ENCODE results near the gene SLC13A3. TPM values are rescaled to one million over a fixed set of nuclear protein-coding genes. Genes with fewer than 3 reads are reported as not detected.

The SLC13A3 gene
- total RNA-seq, 4 donors from 2014 or later, result 1.2 to 3.5 (median 1.9) TPM

DNA sequence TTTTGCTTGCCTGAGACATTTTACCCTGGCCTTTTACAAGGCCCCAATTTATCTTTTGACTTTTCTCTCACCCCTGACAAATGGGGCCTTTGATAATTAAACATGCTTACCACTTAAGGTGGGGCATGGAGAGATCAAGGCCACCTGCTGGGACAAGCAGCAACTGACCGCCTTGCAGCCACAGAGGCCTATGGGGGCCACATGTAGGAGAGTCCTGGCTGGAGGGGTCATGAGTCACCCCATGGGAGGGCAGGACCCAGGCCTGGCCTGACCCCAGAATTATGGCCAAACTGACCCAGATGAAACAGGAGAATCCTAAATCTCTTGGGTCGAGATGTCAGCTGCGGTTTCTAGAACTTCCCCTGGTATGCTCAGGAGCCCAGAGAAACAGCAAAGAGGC lies 92.3 kb downstream of the SLC13A3 start:
- DNase-seq (ENCODE audit: low spot score) (no peak), ATAC-seq (ENCODE audit: low FRiP score) (no peak)
- TF ChIP-seq, protein P1, sequence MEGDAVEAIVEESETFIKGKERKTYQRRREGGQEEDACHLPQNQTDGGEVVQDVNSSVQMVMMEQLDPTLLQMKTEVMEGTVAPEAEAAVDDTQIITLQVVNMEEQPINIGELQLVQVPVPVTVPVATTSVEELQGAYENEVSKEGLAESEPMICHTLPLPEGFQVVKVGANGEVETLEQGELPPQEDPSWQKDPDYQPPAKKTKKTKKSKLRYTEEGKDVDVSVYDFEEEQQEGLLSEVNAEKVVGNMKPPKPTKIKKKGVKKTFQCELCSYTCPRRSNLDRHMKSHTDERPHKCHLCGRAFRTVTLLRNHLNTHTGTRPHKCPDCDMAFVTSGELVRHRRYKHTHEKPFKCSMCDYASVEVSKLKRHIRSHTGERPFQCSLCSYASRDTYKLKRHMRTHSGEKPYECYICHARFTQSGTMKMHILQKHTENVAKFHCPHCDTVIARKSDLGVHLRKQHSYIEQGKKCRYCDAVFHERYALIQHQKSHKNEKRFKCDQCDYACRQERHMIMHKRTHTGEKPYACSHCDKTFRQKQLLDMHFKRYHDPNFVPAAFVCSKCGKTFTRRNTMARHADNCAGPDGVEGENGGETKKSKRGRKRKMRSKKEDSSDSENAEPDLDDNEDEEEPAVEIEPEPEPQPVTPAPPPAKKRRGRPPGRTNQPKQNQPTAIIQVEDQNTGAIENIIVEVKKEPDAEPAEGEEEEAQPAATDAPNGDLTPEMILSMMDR (IDR thresholded peaks at IDR 0.05), result no peak

DNA sequence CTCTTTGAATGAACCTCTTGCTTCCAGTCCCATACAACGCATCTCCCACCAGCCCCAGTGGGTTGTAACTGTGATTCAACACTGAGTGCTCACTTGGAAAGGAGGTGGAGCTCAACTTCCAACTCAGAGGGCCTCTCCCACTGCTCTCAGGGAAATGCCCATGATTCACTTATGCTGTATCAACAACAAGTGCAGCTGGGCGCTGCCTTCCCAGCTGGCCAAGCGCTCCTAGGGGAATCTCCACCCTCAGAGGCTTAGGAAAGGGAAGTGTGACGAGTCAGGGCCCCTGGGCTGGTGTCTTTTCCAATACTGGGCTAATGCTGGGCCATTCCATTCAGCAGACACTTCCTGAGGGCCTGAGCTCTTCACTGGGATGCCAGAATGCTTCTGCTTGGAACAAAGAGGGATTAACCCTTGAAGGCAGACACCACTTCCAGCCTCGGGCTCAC lies 92.7 kb downstream of the SLC13A3 start:
- TF ChIP-seq, protein P1 (IDR thresholded peaks at IDR 0.05), result no peak
- DNase-seq (ENCODE audit: low spot score) (no peak), ATAC-seq (ENCODE audit: low FRiP score) (peak; percentile 84)

DNA sequence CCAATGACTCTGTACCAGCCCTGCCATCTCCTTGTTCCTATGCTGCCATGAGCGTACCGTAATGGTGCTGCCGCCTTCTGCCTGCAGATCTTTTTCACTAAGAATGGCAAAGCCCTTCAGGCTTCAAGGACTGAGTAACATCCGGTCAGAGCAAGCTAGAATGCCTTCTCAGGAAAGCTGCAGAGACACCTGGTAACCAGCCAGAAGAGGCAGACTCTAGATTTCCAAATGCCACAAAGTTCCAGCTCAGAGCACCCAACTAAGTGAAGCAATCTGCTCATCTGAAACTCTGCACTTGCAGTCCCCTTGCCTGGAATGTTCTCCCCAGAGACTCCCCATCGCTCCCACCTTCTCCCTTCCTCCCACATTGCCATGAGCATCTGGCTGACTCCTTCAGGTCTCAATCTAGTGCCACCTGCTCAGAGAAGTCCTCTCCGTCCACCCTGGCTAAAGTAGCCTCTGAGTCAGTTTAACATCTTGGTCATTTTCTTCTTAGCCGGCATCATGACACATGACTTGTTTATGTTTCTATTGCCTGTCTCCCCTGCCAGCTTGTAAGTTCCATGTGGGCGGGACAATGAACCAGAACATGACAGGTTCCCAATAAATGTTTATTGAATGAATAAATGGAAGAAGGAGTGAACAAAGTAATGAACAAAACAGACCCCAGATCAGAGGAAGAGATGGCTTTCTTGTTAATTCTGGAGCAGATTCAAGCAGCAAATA lies 93.9 kb downstream of the SLC13A3 start:
- DNase-seq (ENCODE audit: low spot score), result no peak
- no peak for ATAC-seq (ENCODE audit: low FRiP score)
- TF ChIP-seq, protein P1 (IDR thresholded peaks at IDR 0.05), result no peak

DNA sequence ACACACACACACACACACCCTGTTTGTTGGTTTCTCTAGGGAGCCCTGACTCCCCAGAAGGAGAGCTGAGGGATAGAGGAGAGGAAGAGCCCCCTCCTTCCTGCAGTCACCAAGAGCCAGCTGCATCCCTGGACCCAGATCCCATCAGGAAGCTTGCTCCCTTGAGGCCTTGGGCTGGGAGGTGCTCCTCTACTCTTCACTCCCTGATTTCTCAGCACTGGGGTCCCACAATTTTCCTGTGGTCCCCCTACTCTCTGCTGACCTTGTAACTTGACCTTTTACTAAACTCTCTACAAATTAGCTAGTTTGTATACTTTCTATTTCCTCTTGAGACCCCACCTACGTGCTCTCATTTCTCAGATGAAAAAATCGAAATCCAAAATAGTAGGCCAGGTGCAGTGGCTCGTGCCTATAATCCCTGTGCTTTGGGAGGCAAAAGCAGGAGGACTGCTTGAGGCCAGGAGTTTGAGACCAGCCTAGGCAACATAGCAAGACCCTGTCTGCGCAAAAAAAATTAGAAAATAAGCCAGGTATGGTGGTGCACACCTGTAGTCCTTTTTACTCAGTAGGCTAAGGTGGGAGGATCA lies 95.8 kb downstream of the SLC13A3 start:
- DNase-seq (ENCODE audit: low spot score) (no peak), ATAC-seq (ENCODE audit: low FRiP score) (no peak)
- TF ChIP-seq, protein P1 (IDR thresholded peaks at IDR 0.05), result no peak

DNA sequence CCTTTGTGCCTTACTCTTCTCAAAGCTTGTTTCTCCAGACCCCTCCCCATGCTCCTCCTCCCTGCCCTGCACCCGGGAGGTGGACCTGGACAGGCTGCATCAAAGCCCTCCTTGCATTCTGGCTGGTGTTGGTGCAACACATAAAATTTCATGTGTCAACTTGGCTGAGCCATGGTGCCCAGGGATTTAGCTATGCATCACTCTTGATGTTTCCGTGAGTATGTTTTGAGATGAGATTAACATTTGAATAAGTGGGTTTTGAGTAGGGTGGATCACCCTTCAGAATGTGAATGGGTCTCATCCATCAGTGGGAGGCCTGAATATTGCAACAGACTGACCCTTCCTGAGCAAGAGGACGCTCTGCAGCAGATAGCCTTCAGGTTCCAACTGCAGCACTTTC lies 96.4 kb downstream of the SLC13A3 start:
- DNase-seq (ENCODE audit: low spot score), result no peak
- no peak for ATAC-seq (ENCODE audit: low FRiP score)
- TF ChIP-seq, protein P1 (IDR thresholded peaks at IDR 0.05), result no peak

DNA sequence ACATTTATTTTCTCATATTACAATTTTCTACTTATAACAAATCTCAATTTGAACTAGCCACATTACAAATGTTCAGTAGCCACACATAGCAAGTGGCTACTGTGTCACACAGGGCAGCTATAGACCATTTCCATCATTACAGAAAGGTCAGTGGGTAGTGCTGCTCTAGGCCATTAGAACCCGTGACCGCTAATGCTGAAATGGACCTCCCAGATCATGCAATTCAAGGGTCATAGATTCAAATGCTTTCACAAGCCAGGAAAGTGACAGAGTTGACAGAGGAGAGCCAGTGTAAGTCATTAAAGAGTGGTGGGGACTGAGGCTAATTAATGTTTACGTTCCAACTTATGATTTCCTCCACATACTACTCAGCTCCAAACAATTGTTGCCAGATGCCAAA lies 97.3 kb downstream of the SLC13A3 start:
- DNase-seq (ENCODE audit: low spot score) (no peak), ATAC-seq (ENCODE audit: low FRiP score) (no peak)
- TF ChIP-seq, protein P1 (IDR thresholded peaks at IDR 0.05), result no peak

All from omental fat pad (tissue), 4 donors.